Omental fat pad (tissue), 4 donors: Measurements from ENCODE around the gene TMEM239. TPM values are rescaled to one million over a fixed set of nuclear protein-coding genes. Genes with fewer than 3 reads are reported as not detected.

Experiments used
- ATAC-seq: fragments of 150-250 bp; one replicate; pipeline ENCODE4 v1.9.1; 2016; ENCODE audit warnings: mild to moderate bottlenecking, moderate library complexity; ENCODE audit not compliant: low FRiP score
- DNase-seq: peaks from one replicate; pipeline ENCODE4 v3.0.0-alpha.2; 2019; ENCODE audit warnings: low spot score
- total RNA-seq, 4 donors: library from RNA; depleted of rRNA; stranded (reverse); fragments of >200 nt; gene quantifications; one replicate each; pipeline ENCODE4 v1.1.0, GENCODE V29; 2016
- TF ChIP-seq, protein P1 (sequence below), 3 donors: fragments of 450-650 bp; IDR thresholded peaks; one replicate each; pipeline ENCODE4 v1.5.1; 2016 to 2017; ENCODE audit warnings: antibody characterized with exemption in 3 of 3, mild to moderate bottlenecking in 3 of 3, moderate library complexity in 2 of 3

The TMEM239 gene
- total RNA-seq, 4 donors from 2014 or later, result not detected

DNA sequence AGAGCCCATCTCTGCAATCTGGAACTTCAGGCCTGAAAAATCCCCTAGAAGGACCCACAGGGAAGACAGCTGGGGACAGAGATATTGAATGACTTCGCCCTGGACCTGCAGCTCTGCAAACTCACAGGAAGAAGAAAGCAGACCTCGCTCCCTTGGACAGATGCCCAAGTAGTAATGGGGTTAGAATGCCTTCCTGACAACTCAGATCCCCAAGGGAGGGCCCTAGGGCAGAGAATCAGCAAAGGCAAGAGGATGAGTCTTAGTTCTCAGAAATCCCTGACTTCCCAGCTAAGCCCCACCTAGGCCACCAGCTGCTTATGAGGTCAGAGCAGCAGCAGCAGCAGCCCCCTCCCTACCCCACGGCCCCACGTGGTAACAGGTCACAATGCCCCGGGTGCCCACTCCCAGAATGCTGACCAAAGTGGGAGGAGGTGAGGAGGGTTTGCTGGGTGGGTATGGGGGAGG, 1.5 kb upstream of the TMEM239 start, which contains the start of gene C20orf141:
TSS of gene C20orf141 (plus strand) at position 401 of the 465 bp plus-strand sequence. CDS start 198 bp downstream, outside the sequence.
- peak; percentile 95 for ATAC-seq
- TF ChIP-seq, protein P1, sequence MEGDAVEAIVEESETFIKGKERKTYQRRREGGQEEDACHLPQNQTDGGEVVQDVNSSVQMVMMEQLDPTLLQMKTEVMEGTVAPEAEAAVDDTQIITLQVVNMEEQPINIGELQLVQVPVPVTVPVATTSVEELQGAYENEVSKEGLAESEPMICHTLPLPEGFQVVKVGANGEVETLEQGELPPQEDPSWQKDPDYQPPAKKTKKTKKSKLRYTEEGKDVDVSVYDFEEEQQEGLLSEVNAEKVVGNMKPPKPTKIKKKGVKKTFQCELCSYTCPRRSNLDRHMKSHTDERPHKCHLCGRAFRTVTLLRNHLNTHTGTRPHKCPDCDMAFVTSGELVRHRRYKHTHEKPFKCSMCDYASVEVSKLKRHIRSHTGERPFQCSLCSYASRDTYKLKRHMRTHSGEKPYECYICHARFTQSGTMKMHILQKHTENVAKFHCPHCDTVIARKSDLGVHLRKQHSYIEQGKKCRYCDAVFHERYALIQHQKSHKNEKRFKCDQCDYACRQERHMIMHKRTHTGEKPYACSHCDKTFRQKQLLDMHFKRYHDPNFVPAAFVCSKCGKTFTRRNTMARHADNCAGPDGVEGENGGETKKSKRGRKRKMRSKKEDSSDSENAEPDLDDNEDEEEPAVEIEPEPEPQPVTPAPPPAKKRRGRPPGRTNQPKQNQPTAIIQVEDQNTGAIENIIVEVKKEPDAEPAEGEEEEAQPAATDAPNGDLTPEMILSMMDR (IDR thresholded peaks at IDR 0.05), result no peak
- peak; percentile 52 for DNase-seq

DNA sequence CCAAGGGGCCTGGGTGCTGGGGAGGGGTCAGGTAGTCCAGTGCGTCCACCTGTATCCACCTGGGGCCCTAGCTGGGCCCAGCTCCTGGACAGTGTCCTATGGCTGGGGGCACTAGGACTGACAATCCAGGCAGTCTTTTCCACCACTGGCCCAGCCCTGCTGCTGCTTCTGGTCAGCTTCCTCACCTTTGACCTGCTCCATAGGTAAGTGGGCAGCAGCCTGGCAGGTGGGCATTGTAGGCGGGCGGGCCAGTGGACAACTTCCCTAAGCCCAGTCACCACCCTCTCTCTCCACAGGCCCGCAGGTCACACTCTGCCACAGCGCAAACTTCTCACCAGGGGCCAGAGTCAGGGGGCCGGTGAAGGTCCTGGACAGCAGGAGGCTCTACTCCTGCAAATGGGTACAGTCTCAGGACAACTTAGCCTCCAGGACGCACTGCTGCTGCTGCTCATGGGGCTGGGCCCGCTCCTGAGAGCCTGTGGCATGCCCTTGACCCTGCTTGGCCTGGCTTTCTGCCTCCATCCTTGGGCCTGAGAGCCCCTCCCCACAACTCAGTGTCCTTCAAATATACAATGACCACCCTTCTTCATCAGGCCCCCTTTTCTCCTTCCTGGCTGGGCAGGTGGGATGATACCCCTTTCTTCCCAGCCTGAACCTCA, 793 bp upstream of the TMEM239 start:
- TF ChIP-seq, protein P1 (IDR thresholded peaks at IDR 0.05), result no peak
- no peak for ATAC-seq
- DNase-seq, result no peak

DNA sequence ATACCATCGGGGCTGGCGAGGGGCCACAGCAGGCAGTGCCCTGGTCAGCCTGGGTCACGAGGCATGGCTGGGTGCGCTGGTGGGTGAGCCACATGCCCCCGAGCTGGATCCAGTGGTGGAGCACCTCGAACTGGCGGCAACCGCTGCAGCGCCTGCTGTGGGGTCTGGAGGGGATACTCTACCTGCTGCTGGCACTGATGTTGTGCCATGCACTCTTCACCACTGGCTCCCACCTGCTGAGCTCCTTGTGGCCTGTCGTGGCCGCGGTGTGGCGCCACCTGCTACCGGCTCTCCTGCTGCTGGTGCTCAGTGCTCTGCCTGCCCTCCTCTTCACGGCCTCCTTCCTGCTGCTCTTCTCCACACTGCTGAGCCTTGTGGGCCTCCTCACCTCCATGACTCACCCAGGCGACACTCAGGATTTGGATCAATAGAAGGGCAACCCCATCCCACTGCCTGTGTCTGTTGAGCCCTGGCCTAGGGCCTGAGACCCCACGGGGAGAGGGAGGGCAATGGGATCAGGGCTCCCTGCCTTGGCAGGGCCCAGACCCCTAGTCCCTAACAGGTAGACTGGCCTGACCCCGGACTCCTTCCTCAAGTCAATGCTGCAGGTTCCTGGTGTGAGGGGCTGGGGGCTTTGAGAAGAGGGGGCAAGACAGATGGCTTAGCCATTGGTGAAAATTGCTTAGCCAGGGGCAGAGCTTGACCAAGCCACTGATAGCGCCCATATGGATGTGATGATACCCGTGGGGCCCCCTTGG, 598 bp downstream of the TMEM239 start:
- ATAC-seq (no peak), DNase-seq (no peak)
- TF ChIP-seq, protein P1 (IDR thresholded peaks at IDR 0.05), result no peak

DNA sequence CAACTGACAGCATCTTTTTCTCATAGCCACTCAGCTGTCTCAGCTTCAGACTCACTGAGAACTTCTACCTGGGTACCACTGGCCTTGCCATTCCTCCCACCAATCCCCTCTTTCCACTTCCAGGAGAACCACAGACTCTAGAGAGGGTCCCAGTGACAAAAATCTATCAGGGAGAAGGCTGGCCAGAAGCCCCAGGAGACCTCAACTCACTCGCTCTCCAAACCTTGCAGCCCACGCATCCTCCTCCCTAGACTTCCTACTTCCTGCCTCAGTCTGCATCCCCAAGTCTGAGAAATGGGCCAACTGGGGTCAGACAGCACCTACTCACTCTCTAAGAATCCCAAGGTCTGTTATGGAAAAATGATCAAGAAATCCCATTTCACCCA, 1.2 kb downstream of the TMEM239 start:
- ATAC-seq, result no peak
- TF ChIP-seq, protein P1 (IDR thresholded peaks at IDR 0.05), result no peak
- no peak for DNase-seq

DNA sequence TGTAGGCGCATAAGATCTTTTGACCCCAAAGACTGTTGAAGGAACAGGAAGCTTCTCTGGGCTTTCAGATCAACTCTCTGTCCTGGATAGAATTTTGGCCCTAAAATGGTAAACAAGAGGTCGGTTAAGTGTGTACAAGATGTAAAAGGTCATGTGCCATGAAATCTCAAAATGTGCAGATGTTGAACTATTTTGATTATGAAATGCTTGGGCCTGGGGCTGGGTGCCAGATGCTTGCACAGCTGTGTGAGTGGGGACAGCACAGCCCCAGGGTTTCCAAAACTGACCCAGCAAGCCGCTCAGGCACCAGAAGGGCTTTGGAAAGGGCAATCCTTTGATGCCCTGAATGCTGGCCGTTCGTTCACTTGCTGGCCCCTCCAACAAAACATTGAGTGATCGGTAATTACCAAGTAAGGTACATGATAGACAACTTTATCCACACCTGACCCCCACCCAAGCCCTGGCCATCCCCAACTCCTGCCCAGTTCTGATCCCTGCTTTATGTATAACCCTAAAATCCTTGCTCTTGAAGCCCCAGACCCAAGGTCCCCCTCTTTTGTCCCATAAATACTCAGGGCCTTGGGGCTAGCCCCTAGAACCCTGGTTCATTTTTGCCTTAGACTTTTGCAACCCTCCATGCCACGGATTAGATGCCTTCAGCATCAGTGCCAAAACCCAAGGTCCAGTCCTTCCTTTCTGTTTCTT, 1.9 kb downstream of the TMEM239 start:
- TF ChIP-seq, protein P1 (IDR thresholded peaks at IDR 0.05), result no peak
- DNase-seq (peak; percentile 49), ATAC-seq (no peak)

DNA sequence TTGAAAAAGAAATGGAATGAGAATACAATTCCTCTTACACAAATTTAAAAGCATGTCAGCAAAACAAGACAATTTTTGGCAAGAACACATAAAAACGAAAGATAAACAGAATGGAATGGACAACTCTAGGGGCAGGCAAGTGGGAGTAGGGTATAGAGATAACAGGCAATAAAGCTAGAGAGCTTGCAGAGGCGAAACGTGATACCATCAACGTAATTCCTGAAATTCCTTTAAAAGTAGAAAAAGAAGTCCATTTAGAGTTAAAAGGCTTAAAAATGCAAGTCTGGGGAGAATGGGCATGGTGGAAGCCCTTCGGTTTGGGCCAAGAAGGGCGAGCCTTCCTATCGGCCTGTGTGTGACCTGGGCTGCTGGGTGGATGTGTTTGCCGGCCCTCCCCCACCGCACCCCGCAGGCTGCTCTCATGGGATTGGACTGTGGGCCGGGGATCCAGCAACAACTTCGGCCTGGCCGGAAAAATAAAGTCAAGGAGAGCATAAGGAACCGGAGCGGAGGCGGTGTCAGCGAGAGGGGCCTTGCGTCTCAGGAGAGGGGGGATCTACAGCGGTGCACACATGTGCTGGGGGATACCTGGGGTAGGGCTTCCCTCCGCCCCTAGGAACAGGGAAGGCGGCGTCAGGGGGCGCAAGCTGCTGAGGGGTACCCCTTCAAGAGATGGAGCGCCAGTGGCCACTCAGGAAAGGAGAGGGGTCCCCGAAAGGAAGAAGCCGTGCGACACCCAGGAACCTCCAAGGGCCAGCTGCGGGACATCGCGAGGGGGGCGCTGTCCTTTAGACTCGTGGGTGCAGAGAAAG, 4.1 kb downstream of the TMEM239 start:
- no peak for DNase-seq
- TF ChIP-seq, protein P1 (IDR thresholded peaks at IDR 0.05), result no peak
- peak; percentile 84 for ATAC-seq
